SKM-1 (cell line): ENCODE data around the gene COL12A1.

ENCODE experiments used
- DNase-seq: peaks from one replicate; lab custom pipeline; 2025; ENCODE audit not compliant: unreplicated experiment; lab: John Stamatoyannopoulos, UW

COL12A1 gene

DNA sequence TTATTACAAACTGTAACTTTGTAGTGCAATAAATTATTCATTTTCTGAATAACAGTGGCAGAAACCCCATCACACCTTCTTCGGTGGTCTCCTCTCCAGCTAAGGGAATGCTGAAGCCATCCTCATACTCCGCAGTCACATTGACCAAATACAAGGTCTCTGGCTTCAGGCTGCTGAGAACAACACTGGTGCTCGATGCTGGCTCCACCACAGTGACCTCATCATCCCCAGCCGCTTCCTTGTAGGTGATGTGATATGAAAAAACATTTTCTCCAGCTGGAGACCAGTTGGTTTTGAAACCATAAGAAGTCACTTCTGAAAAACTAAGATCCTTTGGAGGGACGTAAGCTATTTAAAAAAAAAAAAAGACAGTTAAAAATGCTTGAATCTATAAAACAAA is 25.0 kb downstream of the COL12A1 start:
- no peak for DNase-seq

GRCh38 chr6:75178757-75179156 is 27.1 kb downstream of the COL12A1 start:
- DNase-seq, result no peak

GRCh38 chr6:75176076-75176582 is 29.7 kb downstream of the COL12A1 start:
- no peak for DNase-seq

- DNase-seq, result no peak
These were observed 33.9 kb downstream of the COL12A1 start for GRCh38 chr6:75171986-75172385.

GRCh38 chr6:75171567-75171966 is 34.3 kb downstream of the COL12A1 start:
- no peak for DNase-seq

- no peak for DNase-seq
These were observed 34.9 kb downstream of the COL12A1 start for GRCh38 chr6:75170691-75171560.

DNA sequence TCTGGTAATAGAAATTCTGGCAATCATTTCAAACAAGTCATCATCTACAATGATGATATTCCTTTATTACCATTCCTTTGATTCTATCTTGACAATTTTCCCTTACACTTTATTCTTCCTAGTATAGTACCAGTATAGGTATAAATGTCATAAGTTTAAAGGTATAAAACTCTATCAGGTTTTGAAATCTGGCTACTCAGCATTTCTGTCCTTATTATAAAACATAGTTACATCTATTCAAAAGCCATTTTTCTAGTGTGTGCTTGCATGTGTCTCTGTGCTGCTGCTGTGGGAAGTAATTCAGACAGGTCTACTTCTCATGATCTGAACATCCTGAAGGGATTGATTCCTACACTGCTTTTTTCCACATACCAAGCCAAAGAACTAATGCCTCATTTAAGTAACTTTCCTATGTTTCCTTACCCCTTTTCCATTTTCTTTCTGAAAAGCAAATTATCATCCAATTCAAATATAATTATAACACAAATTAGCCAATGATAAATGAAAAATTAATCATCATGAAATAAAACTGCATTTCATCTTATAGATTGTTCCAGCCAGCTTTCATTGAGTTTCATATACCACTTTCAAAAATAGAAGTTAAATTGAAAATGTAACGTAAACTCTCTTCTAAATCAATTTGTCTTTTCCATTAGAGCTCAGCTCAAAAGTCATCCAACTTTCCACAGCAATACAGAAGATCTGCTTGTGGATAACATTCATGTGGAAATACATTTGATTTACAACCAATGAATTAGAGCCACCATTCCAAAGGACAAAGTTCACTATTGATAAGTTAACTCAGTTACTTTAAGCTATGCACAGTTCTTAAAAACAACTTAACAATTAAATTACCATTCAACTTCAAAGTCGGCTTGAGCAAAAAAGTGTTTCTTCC is 35.9 kb downstream of the COL12A1 start:
- no peak for DNase-seq

GRCh38 chr6:75167851-75168250 is 38.0 kb downstream of the COL12A1 start:
- DNase-seq, result no peak

GRCh38 chr6:75167325-75167724 is 38.5 kb downstream of the COL12A1 start:
- no peak for DNase-seq

DNA sequence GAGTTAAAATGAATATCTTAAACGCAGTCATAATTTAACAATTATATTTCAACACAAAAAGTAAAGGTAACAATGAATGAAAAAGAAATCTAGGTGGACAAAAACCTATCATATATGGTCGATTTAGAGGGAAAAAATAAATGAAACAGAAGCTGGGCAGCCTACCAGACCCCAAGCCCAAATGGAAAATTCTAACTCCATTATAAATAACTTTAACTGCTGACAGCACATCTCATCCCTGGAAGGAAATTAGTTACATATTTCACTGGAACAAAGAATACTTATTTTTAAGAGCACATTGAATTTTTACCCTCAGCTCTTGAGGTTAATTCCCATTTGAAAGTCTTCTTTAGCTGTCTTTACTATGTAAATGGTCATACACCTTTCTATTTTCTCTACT is 39.1 kb downstream of the COL12A1 start:
- no peak for DNase-seq

DNA sequence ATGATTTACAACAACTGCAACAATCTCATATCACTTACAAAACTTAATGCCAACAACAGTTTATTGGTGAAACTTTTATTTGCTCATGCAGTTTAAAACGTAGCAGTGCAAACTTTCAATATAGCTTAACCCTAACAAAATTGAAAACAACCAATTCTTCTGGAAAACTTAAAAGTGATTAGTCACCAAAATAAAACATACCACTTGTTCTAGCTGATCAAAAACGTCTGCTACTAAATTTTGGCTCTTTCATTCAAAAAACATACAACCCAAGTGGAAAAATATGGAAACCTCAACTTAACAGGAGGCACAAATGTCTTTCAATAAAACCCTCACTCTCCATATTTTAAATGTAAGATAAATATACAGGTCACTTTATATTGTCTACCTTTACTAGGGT is 39.6 kb downstream of the COL12A1 start:
- DNase-seq, result no peak

DNA sequence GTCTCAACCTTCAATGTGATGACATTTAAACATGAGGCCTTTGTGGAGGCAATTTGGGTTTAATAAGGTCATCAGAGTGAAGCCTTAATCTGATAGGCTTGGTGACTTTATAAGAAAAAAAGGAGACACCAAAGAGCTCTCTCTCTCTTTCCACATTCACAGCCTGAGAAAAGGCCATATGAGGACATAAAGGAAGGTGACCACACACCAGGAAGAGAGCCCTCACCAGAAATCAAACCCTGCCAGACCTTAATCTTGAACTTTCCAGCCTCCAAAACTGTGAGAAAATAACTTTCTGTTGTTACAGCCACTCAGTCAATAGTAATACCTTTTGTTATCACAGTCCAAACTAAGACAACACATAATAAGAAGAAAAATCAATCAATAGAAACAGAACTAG is 47.7 kb downstream of the COL12A1 start:
- no peak for DNase-seq

DNA sequence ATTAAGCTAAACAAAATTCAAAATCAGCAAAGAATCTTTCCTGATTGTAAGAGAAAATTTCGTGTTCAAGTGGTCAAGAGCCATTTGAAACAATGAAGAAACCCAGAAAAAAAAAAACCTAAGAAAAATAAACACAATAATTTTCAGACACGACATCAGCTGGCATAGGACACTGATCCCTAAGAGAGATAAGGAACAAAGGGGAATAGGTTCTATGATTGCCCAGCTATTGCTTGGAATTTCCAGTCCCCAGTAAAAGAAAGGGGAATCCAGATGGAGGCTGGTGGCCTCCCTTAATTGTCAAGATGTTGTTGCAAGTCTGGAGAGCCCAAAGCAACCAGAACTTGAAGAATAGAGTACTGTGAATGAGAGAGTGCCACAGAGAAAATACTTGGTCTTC is 48.5 kb downstream of the COL12A1 start:
- no peak for DNase-seq

DNA sequence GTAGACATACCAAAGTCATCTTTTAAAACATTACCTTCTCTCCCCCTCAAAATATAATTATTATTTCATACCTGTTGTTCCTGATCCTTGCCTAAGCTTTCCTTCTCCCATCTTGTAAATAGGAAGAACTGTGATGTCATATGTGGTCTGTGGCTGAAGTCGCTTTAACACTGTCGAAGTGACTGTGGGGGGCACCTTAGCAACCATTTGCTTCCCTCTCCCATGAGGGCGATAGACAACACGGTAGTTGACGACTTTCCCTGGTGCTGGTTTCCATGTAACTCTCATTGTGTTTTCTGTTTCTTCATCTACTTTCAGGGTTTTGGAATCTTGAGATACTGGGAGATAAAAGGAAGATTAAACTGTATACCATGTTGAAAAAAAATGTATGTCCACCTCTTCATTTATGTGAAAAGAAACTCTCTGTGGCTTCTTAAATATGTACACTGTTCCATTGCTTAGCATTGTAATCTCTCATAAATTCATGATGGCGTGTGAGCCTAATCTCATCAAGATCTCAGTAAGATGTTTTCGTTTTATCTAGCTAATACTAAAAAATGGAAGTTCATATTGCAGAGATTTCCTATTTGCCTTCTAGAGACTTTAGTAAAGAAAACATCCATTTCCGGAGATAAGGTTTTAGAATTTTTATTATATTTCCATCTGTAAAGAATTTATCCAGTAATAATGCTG is 49.5 kb downstream of the COL12A1 start:
- no peak for DNase-seq

GRCh38 chr6:75155631-75156030 is 50.2 kb downstream of the COL12A1 start:
- DNase-seq, result no peak

- DNase-seq, result no peak
These were observed 50.9 kb downstream of the COL12A1 start for GRCh38 chr6:75154973-75155372.

DNA sequence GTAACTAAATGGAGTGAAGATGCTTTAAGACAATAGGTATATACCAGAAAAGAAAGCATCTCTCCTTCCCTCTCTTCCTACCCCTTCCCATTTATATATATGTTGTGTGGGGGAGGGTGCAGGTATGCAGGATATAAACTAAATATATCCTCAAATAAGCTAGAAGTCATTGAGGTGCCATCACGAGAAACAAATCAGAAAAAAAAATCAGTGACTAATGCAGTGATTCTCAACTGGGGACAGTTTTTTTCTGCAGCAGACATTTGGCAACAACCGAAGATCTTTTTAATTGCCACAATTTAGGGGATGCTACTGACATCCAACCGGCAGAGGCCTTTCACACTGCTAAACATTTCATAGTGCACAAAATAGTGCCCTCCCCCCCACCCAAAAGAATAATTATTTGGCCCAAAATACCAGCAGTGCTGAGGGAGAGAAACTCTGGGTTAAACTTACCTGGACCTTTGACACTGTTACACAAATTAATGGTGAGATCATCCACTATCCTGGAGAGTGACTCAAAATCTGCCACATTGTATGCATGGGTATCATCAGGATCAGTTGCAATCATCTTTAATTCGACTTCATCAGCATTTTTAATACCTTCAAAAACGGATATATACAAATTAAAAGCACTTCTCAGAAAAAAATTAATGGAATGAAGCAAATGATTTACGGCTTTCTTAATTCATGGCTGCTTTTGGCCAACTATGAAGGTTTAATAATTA is 55.0 kb downstream of the COL12A1 start:
- DNase-seq, result no peak

DNA sequence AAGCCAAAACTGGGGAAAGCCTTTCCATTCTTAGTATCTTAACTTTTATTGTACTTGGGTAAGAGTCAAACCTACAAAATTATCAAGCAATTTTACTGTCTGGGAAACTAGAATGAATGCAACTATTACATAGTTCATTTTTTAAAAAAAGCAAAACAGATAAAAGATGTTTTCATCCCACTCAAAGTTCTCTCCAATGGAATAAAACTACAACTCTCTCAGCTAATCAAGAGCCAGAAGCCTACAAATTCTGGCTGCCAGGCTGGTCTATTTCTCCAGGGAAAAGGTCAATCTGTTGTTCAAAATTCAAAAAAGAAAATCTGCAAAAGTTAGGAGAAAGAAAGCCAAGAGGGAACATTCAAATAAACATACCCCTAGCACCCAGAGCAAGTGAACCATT is 56.2 kb downstream of the COL12A1 start:
- no peak for DNase-seq

DNA sequence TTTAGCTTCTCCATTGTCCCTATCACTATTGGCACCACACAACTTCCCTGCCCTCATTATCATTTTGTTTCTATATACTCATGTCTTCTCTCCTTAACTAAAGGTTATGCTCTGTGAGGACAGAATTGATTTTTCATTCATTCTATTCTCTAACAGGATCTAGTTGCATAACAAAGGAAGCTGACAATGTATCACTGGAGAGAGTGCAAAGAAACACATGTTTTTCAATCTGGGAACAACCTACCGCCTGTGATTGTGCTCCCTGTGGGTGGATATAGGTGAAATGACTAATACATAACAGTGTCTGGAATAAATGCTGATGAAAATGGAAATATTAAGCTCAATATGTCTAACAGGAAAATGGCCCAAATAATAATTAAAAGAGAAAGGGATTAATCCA is 56.6 kb downstream of the COL12A1 start:
- DNase-seq, result no peak

DNA sequence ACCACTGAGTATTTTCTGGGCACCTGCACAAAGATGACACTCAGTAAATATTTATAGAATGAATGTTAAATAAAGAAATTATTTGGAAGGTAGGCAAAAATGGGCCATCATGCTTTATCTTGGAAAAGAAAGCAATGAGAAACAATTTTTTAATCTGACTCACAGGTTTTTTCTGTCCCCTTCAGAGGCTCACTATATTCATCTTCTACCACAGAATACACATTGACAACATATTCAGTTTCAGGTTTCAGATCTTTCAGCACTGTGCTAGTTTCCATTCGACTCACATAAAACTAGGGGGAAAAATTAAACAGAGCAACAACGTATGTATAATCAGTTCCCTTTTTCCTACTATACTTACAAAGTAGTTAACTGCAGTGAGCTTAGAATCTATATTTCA is 58.3 kb downstream of the COL12A1 start:
- no peak for DNase-seq

DNA sequence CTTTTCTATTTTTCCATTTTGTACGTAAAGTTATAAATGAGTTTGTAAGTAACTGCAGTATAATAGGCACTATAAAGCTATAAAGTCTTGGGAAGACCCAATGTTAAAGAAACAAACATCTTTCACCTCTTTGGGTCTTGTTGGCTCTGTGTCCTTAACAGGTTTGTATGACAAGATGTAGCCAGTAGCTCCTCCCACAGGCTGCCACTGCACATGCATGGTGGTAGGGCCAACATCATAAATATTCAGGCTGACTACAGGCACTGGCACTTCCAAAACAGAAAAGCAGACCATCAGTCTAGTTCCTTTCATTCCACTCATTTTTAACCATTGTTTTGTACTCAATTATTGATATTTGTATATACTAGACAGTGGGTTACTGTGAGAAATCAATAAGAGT is 59.9 kb downstream of the COL12A1 start:
- no peak for DNase-seq
